Mesendoderm (in vitro differentiated cells): ENCODE data around the gene TMEM190.
"Not testable (repeated sequence)": the region's sequence is repeated elsewhere in the genome, so short reads cannot be mapped to it uniquely, and the experiment has no call there.

Experiments
- DNase-seq: peaks from one replicate; pipeline ENCODE4 v3.0.0; 2013
- H2AK5ac ChIP-seq: 2 replicates; pipeline ENCODE4 v1.6.1; 2013; ENCODE audit warnings: low read length, inconsistent platforms
- H2BK120ac ChIP-seq: 2 replicates; pipeline ENCODE4 v1.6.1; 2013; ENCODE audit warnings: low read depth, mild to moderate bottlenecking, low read length, moderate library complexity, mixed read lengths
- H2BK15ac ChIP-seq: replicated peaks from 2 replicates; pipeline ENCODE4 v1.6.1; 2013; ENCODE audit warnings: low read depth, mild to moderate bottlenecking, moderate library complexity
- H2BK5ac ChIP-seq: 2 replicates; pipeline ENCODE4 v1.6.1; 2013; ENCODE audit warnings: low read length, inconsistent platforms
- H3K18ac ChIP-seq: 2 replicates; pipeline ENCODE4 v1.6.1; 2013; ENCODE audit warnings: mild to moderate bottlenecking, low read length, mixed read lengths
- H3K23ac ChIP-seq: one replicate; pipeline ENCODE4 v1.6.1; 2013; ENCODE audit warnings: low read length
- H3K27ac ChIP-seq: 2 replicates; pipeline ENCODE4 v1.5.1; 2013; ENCODE audit warnings: low read depth, mild to moderate bottlenecking, inconsistent platforms, low read length, moderate library complexity
- H3K27me3 ChIP-seq: 2 replicates; pipeline ENCODE4 v1.6.1; 2013; ENCODE audit warnings: low read length, control low read depth, mild to moderate bottlenecking, inconsistent platforms; ENCODE audit not compliant: insufficient read depth, poor library complexity
- H3K36me3 ChIP-seq: 2 replicates; pipeline ENCODE4 v1.6.1; 2013; ENCODE audit warnings: low read length, inconsistent platforms; ENCODE audit not compliant: control insufficient read depth, insufficient read depth
- H3K4ac ChIP-seq: one replicate; pipeline ENCODE4 v1.6.1; 2013; ENCODE audit warnings: low read depth, mild to moderate bottlenecking, low read length, moderate library complexity
- H3K4me1 ChIP-seq: 2 replicates; pipeline ENCODE4 v1.6.1; 2013; ENCODE audit warnings: low read depth, low read length, inconsistent platforms; ENCODE audit not compliant: control insufficient read depth
- H3K4me2 ChIP-seq: 2 replicates; pipeline ENCODE4 v1.6.1; 2013; ENCODE audit warnings: low read length
- H3K4me3 ChIP-seq: 2 replicates; pipeline ENCODE4 v1.5.1; 2013; ENCODE audit warnings: mild to moderate bottlenecking, low read length
- H3K56ac ChIP-seq: one replicate; pipeline ENCODE4 v1.6.1; 2013; ENCODE audit warnings: low read length
- H3K79me1 ChIP-seq: 2 replicates; pipeline ENCODE4 v1.6.1; 2013; ENCODE audit warnings: low read length, inconsistent platforms
- H3K79me2 ChIP-seq: 2 replicates; pipeline ENCODE4 v1.6.1; 2013; ENCODE audit warnings: mild to moderate bottlenecking, low read length; ENCODE audit not compliant: control insufficient read depth, insufficient read depth
- H3K9ac ChIP-seq: 2 replicates; pipeline ENCODE4 v1.6.1; 2013; ENCODE audit warnings: low read length, inconsistent platforms
- H4K5ac ChIP-seq: one replicate; pipeline ENCODE4 v1.6.1; 2013; ENCODE audit warnings: low read length
- H4K8ac ChIP-seq: one replicate; pipeline ENCODE4 v1.6.1; 2013; ENCODE audit warnings: low read depth, mild to moderate bottlenecking, control low read depth, low read length, moderate library complexity
- WGBS: extraction: QIAGEN DNeasy Blood & Tissue Kit; methylation state at CpG from one replicate; pipeline ENCODE4 v1.1.7; 2013; ENCODE audit warnings: low lambda C conversion rate, missing lambda C conversion rate; ENCODE audit not compliant: insufficient coverage; ENCODE audit errors: extremely low coverage; 5-methylcytosine and 5-hydroxymethylcytosine counted together

TMEM190 gene

GRCh38 chr19:55407550-55407799, 30.8 kb downstream of the TMEM190 start, which contains the start of gene UBE2S:
Gene UBE2S (minus strand): TSS chr19:55407788. CDS start chr19:55407589, 199 bp downstream.
- not testable (repeated sequence) for H4K8ac ChIP-seq, DNase-seq, H2BK15ac ChIP-seq, H3K27me3 ChIP-seq
- Histone ChIP-seq H2BK120ac (peak within 1 kb of the TSS; percentile 52), H2AK5ac (peak within 1 kb of the TSS; percentile 5), H3K4me3 (peak within 1 kb of the TSS; percentile 91), H3K56ac (peak within 1 kb of the TSS; percentile 97), H3K27ac (peak within 1 kb of the TSS; percentile 98), H3K4me1 (peaks cover 10% of the 10 kb centered on the region), H3K79me1 (peaks cover 19% of the 10 kb centered on the region), H3K9ac (peak within 1 kb of the TSS; percentile 97), H4K5ac (peak within 1 kb of the TSS; percentile 84), H3K23ac (peak within 1 kb of the TSS; percentile 91), H2BK5ac (peak within 1 kb of the TSS; percentile 95), H3K36me3 (peaks cover 13% of the 10 kb centered on the region), H3K4me2 (peak within 1 kb of the TSS; percentile 38), H3K4ac (peak within 1 kb of the TSS; percentile 85), H3K18ac (peak within 1 kb of the TSS; percentile 98), H3K79me2 (peaks cover 28% of the 10 kb centered on the region)
- no CpG with 5 or more reads among the region's 36 CpGs for WGBS

- peaks cover 14% of the 10 kb centered on the region for H3K79me1 ChIP-seq
- H3K79me2 ChIP-seq, result peaks cover 28% of the 10 kb centered on the region
- peak overlapping the region; percentile 38 for H3K4me2 ChIP-seq
- H3K18ac ChIP-seq, result peak overlapping the region; percentile 43
- peak overlapping the region; percentile 97 for H3K56ac ChIP-seq
- H3K36me3 ChIP-seq, result peaks cover 9% of the 10 kb centered on the region
- H3K27me3 ChIP-seq, result no peaks in the 10 kb centered on the region
- peak overlapping the region; percentile 98 for H3K27ac ChIP-seq
- no peak overlapping the region for H4K8ac ChIP-seq
- peak overlapping the region; percentile 43 for H4K5ac ChIP-seq
- peak overlapping the region; percentile 5 for H2AK5ac ChIP-seq
- peak overlapping the region; percentile 52 for H2BK120ac ChIP-seq
- no peak overlapping the region for H3K4me3 ChIP-seq
- peak overlapping the region; percentile 95 for H2BK5ac ChIP-seq
- no peak overlapping the region for H2BK15ac ChIP-seq
- peak overlapping the region; percentile 69 for H3K9ac ChIP-seq
- WGBS, result no CpG with 5 or more reads among the region's 72 CpGs
- H3K23ac ChIP-seq, result no peak overlapping the region
- peaks cover 10% of the 10 kb centered on the region for H3K4me1 ChIP-seq
- H3K4ac ChIP-seq, result peak overlapping the region; percentile 75
- peak; percentile 100 for DNase-seq
Measured at GRCh38 chr19:55407800-55408532, 31.3 kb downstream of the TMEM190 start.

- Histone ChIP-seq H2BK120ac (no peak overlapping the region), H3K23ac (no peak overlapping the region), H3K4ac (peak overlapping the region; percentile 75), H3K27me3 (no peaks in the 10 kb centered on the region), H3K18ac (peak overlapping the region; percentile 24), H4K8ac (no peak overlapping the region), H3K4me2 (peak overlapping the region; percentile 9), H3K56ac (peak overlapping the region; percentile 80), H3K4me1 (peaks cover 10% of the 10 kb centered on the region), H3K79me1 (peaks cover 13% of the 10 kb centered on the region), H3K4me3 (no peak overlapping the region), H2BK5ac (peak overlapping the region; percentile 2), H2AK5ac (peak overlapping the region; percentile 5), H2BK15ac (no peak overlapping the region), H3K79me2 (peaks cover 27% of the 10 kb centered on the region), H3K36me3 (peaks cover 9% of the 10 kb centered on the region), H4K5ac (peak overlapping the region; percentile 84), H3K27ac (peak overlapping the region; percentile 76), H3K9ac (peak overlapping the region; percentile 48)
- DNase-seq, result no peak
- no CpG with 5 or more reads among the region's 9 CpGs for WGBS
Measured at GRCh38 chr19:55408533-55408872, 31.9 kb downstream of the TMEM190 start.

GRCh38 chr19:55409179-55409578, 32.6 kb downstream of the TMEM190 start:
- not testable (repeated sequence) for H3K4me3 ChIP-seq, H3K9ac ChIP-seq, H4K8ac ChIP-seq, H2AK5ac ChIP-seq, H3K56ac ChIP-seq, H2BK15ac ChIP-seq, H3K27ac ChIP-seq, H3K18ac ChIP-seq, H3K4ac ChIP-seq, H2BK5ac ChIP-seq, H4K5ac ChIP-seq, H3K4me2 ChIP-seq, H2BK120ac ChIP-seq, H3K27me3 ChIP-seq, H3K23ac ChIP-seq, H3K36me3 ChIP-seq, DNase-seq
- H3K79me1 ChIP-seq, result peaks cover 13% of the 10 kb centered on the region
- no CpG with 5 or more reads among the region's 8 CpGs for WGBS
- peaks cover 10% of the 10 kb centered on the region for H3K4me1 ChIP-seq
- peaks cover 24% of the 10 kb centered on the region for H3K79me2 ChIP-seq

GRCh38 chr19:55410168-55410567, 33.5 kb downstream of the TMEM190 start:
- Histone ChIP-seq H3K36me3 (peaks cover 8% of the 10 kb centered on the region), H3K4me2 (no peak overlapping the region), H2BK15ac (no peak overlapping the region), H4K5ac (no peak overlapping the region), H3K4me3 (no peak overlapping the region), H3K18ac (no peak overlapping the region), H2BK120ac (no peak overlapping the region), H3K23ac (no peak overlapping the region), H3K27ac (no peak overlapping the region), H3K27me3 (no peaks in the 10 kb centered on the region), H3K56ac (no peak overlapping the region), H2AK5ac (no peak overlapping the region), H3K79me1 (peaks cover 12% of the 10 kb centered on the region), H3K9ac (no peak overlapping the region), H3K4me1 (peaks cover 10% of the 10 kb centered on the region), H3K79me2 (peaks cover 21% of the 10 kb centered on the region), H3K4ac (no peak overlapping the region), H2BK5ac (no peak overlapping the region), H4K8ac (no peak overlapping the region)
- DNase-seq, result no peak
- no CpG with 5 or more reads among the region's 2 CpGs for WGBS

- Histone ChIP-seq H3K79me1 (no peaks in the 10 kb centered on the region), H2BK5ac (no peak overlapping the region), H3K23ac (no peak overlapping the region), H2BK120ac (no peak overlapping the region), H3K36me3 (no peaks in the 10 kb centered on the region), H2AK5ac (no peak overlapping the region), H4K8ac (no peak overlapping the region), H4K5ac (no peak overlapping the region), H3K4me3 (no peak overlapping the region), H3K4me2 (no peak overlapping the region), H3K18ac (no peak overlapping the region), H3K4me1 (no peaks in the 10 kb centered on the region), H2BK15ac (no peak overlapping the region), H3K56ac (peak overlapping the region; percentile 44), H3K27ac (no peak overlapping the region), H3K4ac (no peak overlapping the region), H3K79me2 (no peaks in the 10 kb centered on the region), H3K9ac (no peak overlapping the region), H3K27me3 (no peaks in the 10 kb centered on the region)
- peak; percentile 82 for DNase-seq
- no CpG with 5 or more reads among the region's 7 CpGs for WGBS
Measured at GRCh38 chr19:55418185-55418584, 41.6 kb downstream of the TMEM190 start.
